ENCODE results near the gene PABPN1L. TPM values are rescaled to one million over a fixed set of nuclear protein-coding genes. Genes with fewer than 3 reads are reported as not detected.

Gene PABPN1L
- total and polyA plus RNA-seq, 9 of the 15 experiments (the other 6 are each of a cell fraction or from before 2014, with no cell fraction given): 0.11 to 0.32 TPM; not detected in 7

GRCh38 chr16:88904676-88905365 is 38.4 kb upstream of the PABPN1L start:
- no peak overlapping the region for H3K4me3 ChIP-seq
- peaks cover 90% of the 10 kb centered on the region for H3K79me2 ChIP-seq (ENCODE audit: control insufficient read depth, insufficient read depth, low read length)
- H3K27ac ChIP-seq (ENCODE audit: extremely low read depth, low read depth, low read length): peak overlapping the region; percentile 25; the same call in 1 of the 3 replicates
- no peak for TF ChIP-seq DLX4 (CRISPR knock-in tag; IDR thresholded peaks at IDR 0.05)
- no peak for TF ChIP-seq FUS (optimal IDR thresholded peaks at IDR 0.05; ENCODE audit: low read depth, low read length)
- peak; percentile 46 for TF ChIP-seq ZFP36 (IDR thresholded peaks at IDR 0.05; ENCODE audit: low read depth, low read length, partially characterized antibody)
- ChIA-PET CTCF (ENCODE audit: low intra/inter-chr PET ratio) (no interaction called here), POLR2A (interaction anchor here (0.6 to 1.0 kb wide), 3 partner anchors 15 to 288 kb away, joined by 3 to 4 read pairs (median 3); no protein-coding TSS in a partner anchor)
- no peaks in the 10 kb centered on the region for H3K9me3 ChIP-seq (replicated peaks; ENCODE audit: control insufficient read depth, insufficient read depth, low read depth, low read length)
- peak overlapping the region in 1 of 2 experiments; percentile 33; a peak in 1 of 4 replicates for H3K9ac ChIP-seq (ENCODE audit: insufficient read depth in 1 of 2, low read depth in 2 of 2, low read length in 2 of 2)
- in situ Hi-C loops (cut with MboI): no loop called here
- no peak for ATAC-seq
- intact Hi-C loops (cut with micrococcal nuclease): no loop called here
- 87% methylated on average over 17 of the region's 21 CpGs for WGBS (ENCODE audit: insufficient coverage, low coverage, missing lambda C conversion rate)
- DNase-seq (ENCODE audit: extremely low read depth in 1 of 4, low spot score in 3 of 4): no peak
- H2AFZ ChIP-seq (ENCODE audit: low read depth, low read length): no peak overlapping the region
- BruUV-seq (replicated peaks): no TSS peak
- H3K9me1 ChIP-seq (ENCODE audit: control insufficient read depth, insufficient read depth, low read length): peaks cover 17% of the 10 kb centered on the region
- H3K4me1 ChIP-seq (replicated peaks in 1 of 2; ENCODE audit: control insufficient read depth in 2 of 2, insufficient read depth in 2 of 2, low read length in 2 of 2): peaks cover 8 to 94% of the 10 kb centered on the region in 2 experiments; a peak in 4 of 5 replicates
- H4K20me1 ChIP-seq (replicated peaks; ENCODE audit: control insufficient read depth, insufficient read depth, low read length): peaks cover 69% of the 10 kb centered on the region
- peaks cover 75% of the 10 kb centered on the region; the same call in 2 of the 3 replicates for H3K36me3 ChIP-seq (ENCODE audit: control insufficient read depth, insufficient read depth, low read length)
- H3K4me2 ChIP-seq (ENCODE audit: insufficient read depth, low read length): no peak overlapping the region
- H3K27me3 ChIP-seq (ENCODE audit: control insufficient read depth in 2 of 2, insufficient read depth in 2 of 2, low read length in 2 of 2): no peaks in the 10 kb centered on the region
- FAIRE-seq: no peak

GRCh38 chr16:88903267-88903666 is 36.8 kb upstream of the PABPN1L start:
- Histone ChIP-seq H3K4me1 (replicated peaks in 1 of 2; ENCODE audit: control insufficient read depth in 2 of 2, insufficient read depth in 2 of 2, low read length in 2 of 2) (peaks cover 8 to 84% of the 10 kb centered on the region in 2 experiments; a peak in 4 of 5 replicates), H3K27ac (ENCODE audit: extremely low read depth, low read depth, low read length) (no peak overlapping the region), H3K4me3 (no peak overlapping the region), H3K9me3 (replicated peaks; ENCODE audit: control insufficient read depth, insufficient read depth, low read depth, low read length) (no peaks in the 10 kb centered on the region), H3K36me3 (ENCODE audit: control insufficient read depth, insufficient read depth, low read length) (peaks cover 76% of the 10 kb centered on the region; the same call in 2 of the 3 replicates), H4K20me1 (replicated peaks; ENCODE audit: control insufficient read depth, insufficient read depth, low read length) (peaks cover 54% of the 10 kb centered on the region), H3K79me2 (ENCODE audit: control insufficient read depth, insufficient read depth, low read length) (peaks cover 85% of the 10 kb centered on the region), H3K9ac (ENCODE audit: insufficient read depth in 1 of 2, low read depth in 2 of 2, low read length in 2 of 2) (no peak overlapping the region; a peak in 1 of 4 replicates), H3K4me2 (ENCODE audit: insufficient read depth, low read length) (no peak overlapping the region), H2AFZ (ENCODE audit: low read depth, low read length) (no peak overlapping the region), H3K27me3 (ENCODE audit: control insufficient read depth in 2 of 2, insufficient read depth in 2 of 2, low read length in 2 of 2) (no peaks in the 10 kb centered on the region), H3K9me1 (ENCODE audit: control insufficient read depth, insufficient read depth, low read length) (peaks cover 13% of the 10 kb centered on the region)
- intact Hi-C loops (cut with micrococcal nuclease) (no loop called here), in situ Hi-C loops (cut with MboI) (no loop called here)
- 91% methylated on average over 7 of the region's 14 CpGs for WGBS (ENCODE audit: insufficient coverage, low coverage, missing lambda C conversion rate)
- FAIRE-seq: no peak
- BruUV-seq (replicated peaks): no TSS peak
- ChIA-PET CTCF (ENCODE audit: low intra/inter-chr PET ratio) (no interaction called here), POLR2A (no interaction called here)
- no peak for DNase-seq (ENCODE audit: extremely low read depth in 1 of 4, low spot score in 3 of 4)
- ATAC-seq: no peak
- TF ChIP-seq ZNF551 (CRISPR knock-in tag; IDR thresholded peaks at IDR 0.05): no peak
- TF ChIP-seq NCOA6 (IDR thresholded peaks at IDR 0.05): no peak

Measured in K562 (cell line).